Activated naive CD8-positive, alpha-beta T cell (primary cell): ENCODE measurements around the gene TSHB.

Source experiments
- H3K27ac Mint-ChIP-seq: one replicate; pipeline ENCODE4 v1.8.0; 2021; ENCODE audit warnings: mixed read lengths
- H3K27me3 Mint-ChIP-seq: one replicate; pipeline ENCODE4 v1.8.0; 2021; ENCODE audit warnings: mixed read lengths
- H3K36me3 Mint-ChIP-seq: one replicate; pipeline ENCODE4 v1.8.0; 2021; ENCODE audit warnings: mixed read lengths
- H3K4me1 Mint-ChIP-seq: one replicate; pipeline ENCODE4 v1.8.0; 2021; ENCODE audit warnings: low read depth, mixed read lengths
- H3K4me3 Mint-ChIP-seq: one replicate; pipeline ENCODE4 v1.8.0; 2021; ENCODE audit warnings: mild to moderate bottlenecking, mixed read lengths
- H3K9me3 Mint-ChIP-seq: one replicate; pipeline ENCODE4 v1.8.0; 2021; ENCODE audit warnings: low read depth, mixed read lengths

TSHB gene

DNA sequence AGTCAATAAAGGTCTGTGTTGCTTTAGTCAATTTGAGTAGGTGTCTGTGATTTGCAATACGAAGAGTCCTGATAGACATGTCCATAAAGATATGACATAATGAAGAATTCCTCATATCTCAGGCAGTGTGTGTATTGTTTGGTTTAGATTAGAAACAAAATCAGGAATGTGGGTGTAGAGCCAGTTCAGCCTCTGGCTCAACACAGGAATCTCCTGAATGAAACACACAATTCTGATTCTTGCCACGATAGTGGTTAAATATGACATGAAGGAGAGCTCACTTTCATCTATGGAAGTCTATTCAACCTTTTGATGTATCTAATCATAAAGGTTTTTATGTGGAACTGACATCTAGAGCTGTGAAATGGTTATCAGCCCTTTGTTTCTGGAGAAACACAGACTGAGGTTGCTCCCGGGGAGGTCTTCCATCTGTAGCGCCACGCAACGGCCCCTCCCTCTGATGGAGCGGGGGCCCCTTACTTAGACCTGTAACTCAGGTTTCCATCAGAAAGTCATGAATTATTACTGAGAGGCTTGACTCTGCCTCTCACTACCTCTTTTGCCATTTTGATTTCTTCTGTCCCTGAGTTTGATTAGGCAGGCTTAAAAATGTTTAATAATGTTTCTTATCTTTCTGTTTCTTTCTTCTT, 40.2 kb downstream of the TSHB start:
- Mint-ChIP-seq H3K27me3 (no peaks in the 10 kb centered on the region), H3K36me3 (peaks cover 8% of the 10 kb centered on the region), H3K9me3 (no peaks in the 10 kb centered on the region), H3K4me3 (no peak overlapping the region), H3K27ac (no peak overlapping the region), H3K4me1 (peaks cover 56% of the 10 kb centered on the region)

GRCh38 chr1:115071012-115071664, 41.5 kb downstream of the TSHB start:
- Mint-ChIP-seq H3K4me3 (no peak overlapping the region), H3K4me1 (peaks cover 56% of the 10 kb centered on the region)

DNA sequence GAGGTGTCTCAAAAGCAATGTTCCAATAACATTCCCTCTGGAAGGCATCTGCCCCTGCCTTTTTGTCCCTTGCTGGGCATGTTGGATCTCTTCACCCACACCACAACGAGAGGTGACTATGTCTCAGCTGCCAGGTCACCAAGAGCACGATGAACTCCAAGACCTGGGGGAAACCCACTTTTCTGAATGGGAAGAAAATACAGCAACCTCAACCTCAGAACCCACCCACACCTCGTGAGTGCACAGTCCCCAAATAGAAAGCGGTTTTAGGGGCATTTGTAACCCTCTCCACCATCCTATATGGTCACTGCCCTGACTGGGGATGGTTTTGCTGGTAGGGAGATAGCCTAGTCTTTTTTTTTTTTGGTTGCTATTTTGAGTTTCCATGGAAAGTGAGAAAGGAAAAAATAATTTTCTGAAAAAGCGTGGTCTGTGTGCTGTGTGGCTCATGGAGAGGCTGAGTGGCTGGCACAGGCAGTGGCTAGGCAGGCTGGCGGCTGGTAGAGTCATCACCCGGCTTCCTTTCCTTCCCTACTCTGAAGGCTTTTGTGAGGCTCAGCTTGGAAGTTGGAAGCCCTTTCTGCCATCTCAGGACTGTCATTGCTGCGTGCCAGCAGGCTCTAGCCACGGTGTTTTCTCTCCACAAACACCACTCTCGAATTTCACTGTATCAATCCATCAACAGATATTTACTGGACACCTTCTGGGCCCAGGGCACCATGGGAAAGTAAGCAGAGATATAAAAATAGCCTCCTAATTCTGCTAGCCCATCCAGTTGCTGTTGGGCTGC, 43.9 kb downstream of the TSHB start:
- Mint-ChIP-seq H3K9me3 (no peaks in the 10 kb centered on the region), H3K4me3 (no peak overlapping the region), H3K4me1 (peaks cover 52% of the 10 kb centered on the region), H3K27ac (no peak overlapping the region), H3K36me3 (peaks cover 4% of the 10 kb centered on the region), H3K27me3 (peaks cover 4% of the 10 kb centered on the region)

More at GRCh38 chr1:115071012-115071664, 41.5 kb downstream of the TSHB start:
- Mint-ChIP-seq H3K27me3 (peaks cover 4% of the 10 kb centered on the region), H3K27ac (no peak overlapping the region), H3K36me3 (peaks cover 8% of the 10 kb centered on the region), H3K9me3 (no peaks in the 10 kb centered on the region)

DNA sequence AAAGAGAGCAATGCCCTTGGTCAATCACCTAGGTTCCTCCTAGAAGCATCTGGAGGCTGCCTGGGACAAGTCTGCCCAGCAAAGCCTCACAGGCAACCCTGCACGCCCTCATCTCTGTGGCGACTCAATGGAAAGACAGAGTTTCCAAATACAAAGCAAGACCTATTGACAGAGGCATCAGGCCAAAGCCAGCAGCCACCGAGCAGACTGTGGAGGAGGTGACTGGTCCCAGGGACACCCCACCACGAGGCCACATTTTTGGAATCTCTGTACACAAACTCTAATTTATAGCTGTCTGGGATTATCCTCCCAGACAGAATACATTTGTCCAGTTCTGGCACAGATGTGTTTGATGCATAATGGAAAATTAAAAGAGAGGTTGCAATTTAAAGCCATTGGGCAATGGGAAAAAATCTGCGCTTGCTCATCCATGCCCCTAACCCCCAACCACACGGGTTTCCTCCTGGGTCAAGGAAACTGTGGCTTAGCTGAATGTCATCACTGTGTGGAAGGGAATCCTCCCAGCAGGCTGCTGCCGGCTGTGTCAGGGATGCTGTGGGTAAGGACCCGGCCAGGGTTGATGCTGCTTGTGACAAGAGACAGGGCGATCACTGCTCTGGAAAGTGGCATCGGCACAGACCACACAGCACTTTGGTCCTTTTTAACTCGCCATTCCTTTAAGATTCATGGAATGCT, 45.4 kb downstream of the TSHB start:
- H3K36me3 Mint-ChIP-seq = peaks cover 4% of the 10 kb centered on the region
- H3K27ac Mint-ChIP-seq = no peak overlapping the region
- H3K9me3 Mint-ChIP-seq = no peaks in the 10 kb centered on the region
- H3K27me3 Mint-ChIP-seq = peaks cover 4% of the 10 kb centered on the region
- H3K4me3 Mint-ChIP-seq = no peak overlapping the region
- H3K4me1 Mint-ChIP-seq = peaks cover 42% of the 10 kb centered on the region

DNA sequence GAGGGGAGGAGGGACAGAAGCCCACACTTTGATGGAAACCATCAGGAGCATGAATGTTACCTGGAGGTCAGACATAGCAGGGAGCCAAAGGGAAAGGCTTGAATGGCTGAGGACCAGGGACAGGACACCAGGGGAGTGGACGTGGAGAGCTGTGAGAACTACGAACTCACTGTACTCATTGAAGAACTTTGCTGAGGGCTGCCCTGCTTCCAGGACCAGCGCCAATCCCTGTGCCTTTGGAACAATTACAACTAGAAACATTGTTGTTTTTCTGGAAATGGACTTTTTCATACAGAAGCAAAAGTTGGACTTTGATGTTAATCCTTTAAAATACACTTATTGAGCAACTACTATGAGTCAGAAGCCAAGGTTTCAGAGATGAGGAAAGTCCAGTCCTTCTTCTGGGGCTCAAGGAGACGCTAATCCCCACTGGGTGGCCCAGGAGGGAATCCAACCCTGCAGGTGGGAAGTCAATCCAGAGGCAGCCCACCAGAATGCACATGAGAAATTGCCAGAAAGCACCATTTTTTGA, 46.8 kb downstream of the TSHB start:
- no peak overlapping the region for H3K4me3 Mint-ChIP-seq
- H3K9me3 Mint-ChIP-seq = no peaks in the 10 kb centered on the region
- peaks cover 4% of the 10 kb centered on the region for H3K27me3 Mint-ChIP-seq
- no peak overlapping the region for H3K27ac Mint-ChIP-seq
- H3K36me3 Mint-ChIP-seq = peaks cover 2% of the 10 kb centered on the region
- peaks cover 28% of the 10 kb centered on the region for H3K4me1 Mint-ChIP-seq

DNA sequence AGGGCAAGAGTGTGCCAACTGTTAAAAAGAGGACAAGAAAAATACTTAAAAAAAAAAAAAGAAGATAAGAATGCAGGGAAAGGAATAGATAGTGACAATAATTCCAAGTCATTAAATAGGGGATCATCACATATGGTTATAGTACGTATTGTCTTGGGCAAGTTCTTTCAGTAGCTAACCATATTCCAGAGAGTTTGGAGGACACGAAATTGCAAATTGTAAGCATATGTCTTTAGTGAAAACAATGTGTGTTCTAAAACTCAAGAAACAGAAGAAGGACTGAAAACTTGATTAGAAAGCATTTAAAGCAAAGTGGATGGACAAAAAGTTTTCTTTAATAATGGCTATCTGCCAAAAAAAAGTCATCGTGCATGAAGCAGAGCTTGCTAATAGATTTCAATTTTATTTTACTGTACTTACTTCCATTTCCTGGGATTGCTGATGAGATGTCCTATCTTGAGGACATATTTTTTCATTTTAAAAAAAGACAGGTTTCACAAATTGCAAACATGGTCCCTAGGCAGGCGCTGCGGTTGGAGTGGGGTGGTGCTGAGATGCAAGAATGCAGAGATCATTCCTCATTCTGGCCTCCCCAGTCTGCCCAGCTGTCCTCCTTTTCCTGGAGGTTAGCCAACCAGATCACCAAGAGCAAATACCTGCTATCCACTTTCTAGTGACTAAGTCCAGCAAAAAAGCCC, 47.8 kb downstream of the TSHB start:
- H3K4me1 Mint-ChIP-seq = peaks cover 18% of the 10 kb centered on the region
- H3K36me3 Mint-ChIP-seq = peaks cover 2% of the 10 kb centered on the region
- H3K27me3 Mint-ChIP-seq = peaks cover 4% of the 10 kb centered on the region
- H3K4me3 Mint-ChIP-seq = no peak overlapping the region
- H3K9me3 Mint-ChIP-seq = no peaks in the 10 kb centered on the region
- no peak overlapping the region for H3K27ac Mint-ChIP-seq

DNA sequence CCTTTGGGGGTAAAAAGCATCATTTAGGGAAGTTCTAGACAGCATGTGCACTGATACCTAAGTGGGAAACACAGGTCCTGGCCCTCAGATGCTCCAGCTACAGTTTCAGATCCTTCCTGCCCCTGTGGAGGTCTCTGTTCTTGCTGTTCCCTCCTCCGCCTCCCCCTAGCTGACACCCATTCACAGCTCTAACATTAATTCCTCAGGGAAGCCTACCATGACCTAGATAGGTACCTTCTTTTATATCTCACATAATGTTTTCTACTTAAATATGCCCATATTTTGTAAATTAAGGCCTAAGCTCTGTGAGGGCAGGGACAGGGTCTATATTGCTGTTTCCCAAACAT, 48.3 kb downstream of the TSHB start:
- Mint-ChIP-seq H3K4me1 (peaks cover 14% of the 10 kb centered on the region), H3K4me3 (no peak overlapping the region), H3K27me3 (peaks cover 4% of the 10 kb centered on the region), H3K27ac (no peak overlapping the region), H3K36me3 (peaks cover 2% of the 10 kb centered on the region), H3K9me3 (no peaks in the 10 kb centered on the region)

- H3K36me3 Mint-ChIP-seq = peaks cover 2% of the 10 kb centered on the region
- H3K9me3 Mint-ChIP-seq = no peaks in the 10 kb centered on the region
- no peak overlapping the region for H3K4me3 Mint-ChIP-seq
- peaks cover 9% of the 10 kb centered on the region for H3K4me1 Mint-ChIP-seq
- H3K27me3 Mint-ChIP-seq = peaks cover 4% of the 10 kb centered on the region
- H3K27ac Mint-ChIP-seq = no peak overlapping the region
These were observed 49.1 kb downstream of the TSHB start for GRCh38 chr1:115078708-115079107.

DNA sequence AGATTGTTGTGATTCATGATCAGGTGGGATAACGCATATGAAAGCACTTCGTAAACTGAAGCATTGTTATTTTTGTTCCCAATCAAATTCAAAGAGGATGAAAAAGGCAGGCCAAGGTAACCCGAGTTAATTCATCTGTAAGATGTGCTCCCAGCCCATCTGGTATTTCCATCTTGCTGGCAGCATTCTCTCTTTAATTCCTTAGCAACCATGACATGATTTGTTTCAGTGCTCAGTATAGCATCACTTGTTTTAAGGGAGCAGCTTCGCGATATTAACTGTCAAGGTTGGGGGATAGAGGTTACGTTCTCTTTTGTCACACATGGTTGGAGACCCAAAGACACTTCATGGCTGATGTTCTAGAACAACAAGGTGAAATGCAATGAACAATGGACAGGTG, 53.3 kb downstream of the TSHB start:
- no peak overlapping the region for H3K4me3 Mint-ChIP-seq
- no peaks in the 10 kb centered on the region for H3K9me3 Mint-ChIP-seq
- peaks cover 16% of the 10 kb centered on the region for H3K4me1 Mint-ChIP-seq
- no peaks in the 10 kb centered on the region for H3K27me3 Mint-ChIP-seq
- no peak overlapping the region for H3K27ac Mint-ChIP-seq
- H3K36me3 Mint-ChIP-seq = no peaks in the 10 kb centered on the region
